NCI-H748 (cell line): ENCODE results near the gene ANKS1B.
"Not testable (repeated sequence)": the region's sequence is repeated elsewhere in the genome, so short reads cannot be mapped to it uniquely, and the experiment has no call there.

ENCODE experiments used
- DNase-seq: peaks from one replicate; lab custom pipeline; 2025; ENCODE audit not compliant: unreplicated experiment; lab: John Stamatoyannopoulos, UW

The ANKS1B gene

GRCh38 chr12:98799146-98799810 lies 1185.5 kb downstream of the ANKS1B start:
- no peak for DNase-seq

- no peak for DNase-seq
These were observed 1187.5 kb downstream of the ANKS1B start for GRCh38 chr12:98797200-98797599.

- DNase-seq = no peak
These were observed 1188.0 kb downstream of the ANKS1B start for GRCh38 chr12:98796745-98797144.

GRCh38 chr12:98793121-98793520 lies 1191.6 kb downstream of the ANKS1B start:
- DNase-seq = no peak

GRCh38 chr12:98791406-98791805 lies 1193.3 kb downstream of the ANKS1B start:
- DNase-seq = no peak

GRCh38 chr12:98788396-98788795 lies 1196.3 kb downstream of the ANKS1B start:
- DNase-seq = peak; percentile 9

- no peak for DNase-seq
These were observed 1198.1 kb downstream of the ANKS1B start for GRCh38 chr12:98786653-98787052.

- DNase-seq = no peak
These were observed 1201.3 kb downstream of the ANKS1B start for GRCh38 chr12:98783420-98783819.

GRCh38 chr12:98780261-98780660 lies 1204.5 kb downstream of the ANKS1B start:
- DNase-seq = no peak

- no peak for DNase-seq
These were observed 1211.9 kb downstream of the ANKS1B start for GRCh38 chr12:98772818-98773217.

- no peak for DNase-seq
These were observed 1212.7 kb downstream of the ANKS1B start for GRCh38 chr12:98771811-98772752.

- DNase-seq = no peak
These were observed 1214.5 kb downstream of the ANKS1B start for GRCh38 chr12:98770230-98770629.

GRCh38 chr12:98769068-98769467 lies 1215.7 kb downstream of the ANKS1B start:
- no peak for DNase-seq

GRCh38 chr12:98767248-98767647 lies 1217.5 kb downstream of the ANKS1B start:
- DNase-seq = no peak

GRCh38 chr12:98763656-98764055 lies 1221.1 kb downstream of the ANKS1B start:
- no peak for DNase-seq

- DNase-seq = no peak
These were observed 1226.4 kb downstream of the ANKS1B start for GRCh38 chr12:98758331-98758730.

GRCh38 chr12:98757455-98757854 lies 1227.3 kb downstream of the ANKS1B start:
- DNase-seq = no peak

GRCh38 chr12:98755855-98756254 lies 1228.9 kb downstream of the ANKS1B start:
- not testable (repeated sequence) for DNase-seq

- DNase-seq = no peak
These were observed 1230.6 kb downstream of the ANKS1B start for GRCh38 chr12:98754095-98754494.

- no peak for DNase-seq
These were observed 1232.0 kb downstream of the ANKS1B start for GRCh38 chr12:98752726-98753125.

- DNase-seq = no peak
These were observed 1233.1 kb downstream of the ANKS1B start for GRCh38 chr12:98751580-98752115.

- DNase-seq = no peak
These were observed 1234.2 kb downstream of the ANKS1B start for GRCh38 chr12:98750511-98750910.
